Measurements from ENCODE around the gene OPRM1.

Gene OPRM1

GRCh38 chr6:154276810-154277628 is 238.0 kb downstream of the OPRM1 start:
- DNase-seq (ENCODE audit: low read depth, low spot score): no peak
- Histone ChIP-seq H3K4me3 (ENCODE audit: low read length) (no peak overlapping the region), H3K27me3 (ENCODE audit: control insufficient read depth, insufficient read depth, low read length) (no peaks in the 10 kb centered on the region), H3K27ac (ENCODE audit: low read length) (no peak overlapping the region), H3K4me1 (ENCODE audit: control insufficient read depth, insufficient read depth, low read length) (no peaks in the 10 kb centered on the region), H3K9me3 (ENCODE audit: control insufficient read depth, insufficient read depth, low read length) (no peaks in the 10 kb centered on the region), H3K36me3 (ENCODE audit: control insufficient read depth, insufficient read depth, low read length) (no peaks in the 10 kb centered on the region)
- WGBS (ENCODE audit: insufficient coverage, insufficient read length): no CpG with 5 or more reads among the region's 11 CpGs

GRCh38 chr6:154277629-154278017 is 238.6 kb downstream of the OPRM1 start:
- no peak overlapping the region for H3K4me3 ChIP-seq (ENCODE audit: low read length)

GRCh38 chr6:154280521-154280920 is 241.5 kb downstream of the OPRM1 start:
- DNase-seq (ENCODE audit: low read depth, low spot score): no peak
- Histone ChIP-seq H3K4me3 (ENCODE audit: low read length) (no peak overlapping the region), H3K27ac (ENCODE audit: low read length) (no peak overlapping the region), H3K9me3 (ENCODE audit: control insufficient read depth, insufficient read depth, low read length) (no peaks in the 10 kb centered on the region; the same call in 1 of the 2 replicates), H3K4me1 (ENCODE audit: control insufficient read depth, insufficient read depth, low read length) (no peaks in the 10 kb centered on the region), H3K27me3 (ENCODE audit: control insufficient read depth, insufficient read depth, low read length) (no peaks in the 10 kb centered on the region), H3K36me3 (ENCODE audit: control insufficient read depth, insufficient read depth, low read length) (no peaks in the 10 kb centered on the region)
- no CpG with 5 or more reads among the region's 2 CpGs for WGBS (ENCODE audit: insufficient coverage, insufficient read length)

More at GRCh38 chr6:154277629-154278017, 238.6 kb downstream of the OPRM1 start:
- no peak overlapping the region for H3K27ac ChIP-seq (ENCODE audit: low read length)
- H3K36me3 ChIP-seq (ENCODE audit: control insufficient read depth, insufficient read depth, low read length): no peaks in the 10 kb centered on the region
- no peaks in the 10 kb centered on the region for H3K27me3 ChIP-seq (ENCODE audit: control insufficient read depth, insufficient read depth, low read length)
- DNase-seq (ENCODE audit: low read depth, low spot score): no peak
- no peaks in the 10 kb centered on the region for H3K4me1 ChIP-seq (ENCODE audit: control insufficient read depth, insufficient read depth, low read length)
- no CpG with 5 or more reads among the region's 7 CpGs for WGBS (ENCODE audit: insufficient coverage, insufficient read length)
- no peaks in the 10 kb centered on the region for H3K9me3 ChIP-seq (ENCODE audit: control insufficient read depth, insufficient read depth, low read length)

- WGBS (ENCODE audit: insufficient coverage, insufficient read length): no CpG with 5 or more reads among the region's 7 CpGs
- no peaks in the 10 kb centered on the region for H3K4me1 ChIP-seq (ENCODE audit: control insufficient read depth, insufficient read depth, low read length)
- no peak overlapping the region for H3K27ac ChIP-seq (ENCODE audit: low read length)
Observed at GRCh38 chr6:154284313-154284853, 245.3 kb downstream of the OPRM1 start.

GRCh38 chr6:154285826-154286225 is 246.8 kb downstream of the OPRM1 start:
- Histone ChIP-seq H3K27ac (ENCODE audit: low read length) (no peak overlapping the region), H3K27me3 (ENCODE audit: control insufficient read depth, insufficient read depth, low read length) (no peaks in the 10 kb centered on the region), H3K4me1 (ENCODE audit: control insufficient read depth, insufficient read depth, low read length) (no peaks in the 10 kb centered on the region), H3K9me3 (ENCODE audit: control insufficient read depth, insufficient read depth, low read length) (no peaks in the 10 kb centered on the region; the same call in 1 of the 2 replicates), H3K36me3 (ENCODE audit: control insufficient read depth, insufficient read depth, low read length) (no peaks in the 10 kb centered on the region), H3K4me3 (ENCODE audit: low read length) (no peak overlapping the region)
- DNase-seq (ENCODE audit: low read depth, low spot score): no peak
- WGBS (ENCODE audit: insufficient coverage, insufficient read length): no CpG with 5 or more reads among the region's 1 CpG

More at GRCh38 chr6:154284313-154284853, 245.3 kb downstream of the OPRM1 start:
- Histone ChIP-seq H3K36me3 (ENCODE audit: control insufficient read depth, insufficient read depth, low read length) (no peaks in the 10 kb centered on the region), H3K27me3 (ENCODE audit: control insufficient read depth, insufficient read depth, low read length) (no peaks in the 10 kb centered on the region), H3K9me3 (ENCODE audit: control insufficient read depth, insufficient read depth, low read length) (no peaks in the 10 kb centered on the region; the same call in 1 of the 2 replicates), H3K4me3 (ENCODE audit: low read length) (no peak overlapping the region)
- DNase-seq (ENCODE audit: low read depth, low spot score): no peak

- Histone ChIP-seq H3K27me3 (ENCODE audit: control insufficient read depth, insufficient read depth, low read length) (no peaks in the 10 kb centered on the region), H3K9me3 (ENCODE audit: control insufficient read depth, insufficient read depth, low read length) (no peaks in the 10 kb centered on the region), H3K4me3 (ENCODE audit: low read length) (no peak overlapping the region), H3K27ac (ENCODE audit: low read length) (no peak overlapping the region), H3K4me1 (ENCODE audit: control insufficient read depth, insufficient read depth, low read length) (no peaks in the 10 kb centered on the region), H3K36me3 (ENCODE audit: control insufficient read depth, insufficient read depth, low read length) (no peaks in the 10 kb centered on the region)
- WGBS (ENCODE audit: insufficient coverage, insufficient read length): no CpG with 5 or more reads among the region's 6 CpGs
- DNase-seq (ENCODE audit: low read depth, low spot score): no peak
Observed at GRCh38 chr6:154289818-154290508, 250.9 kb downstream of the OPRM1 start.

- no CpG with 5 or more reads among the region's 3 CpGs for WGBS (ENCODE audit: insufficient coverage, insufficient read length)
- no peaks in the 10 kb centered on the region for H3K36me3 ChIP-seq (ENCODE audit: control insufficient read depth, insufficient read depth, low read length)
- no peaks in the 10 kb centered on the region for H3K27me3 ChIP-seq (ENCODE audit: control insufficient read depth, insufficient read depth, low read length)
- no peaks in the 10 kb centered on the region for H3K9me3 ChIP-seq (ENCODE audit: control insufficient read depth, insufficient read depth, low read length)
- H3K27ac ChIP-seq (ENCODE audit: low read length): no peak overlapping the region
- DNase-seq (ENCODE audit: low read depth, low spot score): no peak
- H3K4me3 ChIP-seq (ENCODE audit: low read length): no peak overlapping the region
- H3K4me1 ChIP-seq (ENCODE audit: control insufficient read depth, insufficient read depth, low read length): no peaks in the 10 kb centered on the region
Observed at GRCh38 chr6:154292066-154292465, 253.0 kb downstream of the OPRM1 start.

GRCh38 chr6:154292855-154293519 is 253.9 kb downstream of the OPRM1 start:
- no peak overlapping the region for H3K4me3 ChIP-seq (ENCODE audit: low read length)
- no peaks in the 10 kb centered on the region for H3K36me3 ChIP-seq (ENCODE audit: control insufficient read depth, insufficient read depth, low read length)
- no peaks in the 10 kb centered on the region for H3K27me3 ChIP-seq (ENCODE audit: control insufficient read depth, insufficient read depth, low read length)
- H3K9me3 ChIP-seq (ENCODE audit: control insufficient read depth, insufficient read depth, low read length): no peaks in the 10 kb centered on the region
- no peak overlapping the region for H3K27ac ChIP-seq (ENCODE audit: low read length)
- WGBS (ENCODE audit: insufficient coverage, insufficient read length): no CpG with 5 or more reads among the region's 4 CpGs
- no peak for DNase-seq (ENCODE audit: low read depth, low spot score)
- no peaks in the 10 kb centered on the region for H3K4me1 ChIP-seq (ENCODE audit: control insufficient read depth, insufficient read depth, low read length)

- no peak for DNase-seq (ENCODE audit: low read depth, low spot score)
- no peaks in the 10 kb centered on the region for H3K4me1 ChIP-seq (ENCODE audit: control insufficient read depth, insufficient read depth, low read length)
- WGBS (ENCODE audit: insufficient coverage, insufficient read length): no CpG with 5 or more reads among the region's 4 CpGs
Observed at GRCh38 chr6:154295733-154296132, 256.7 kb downstream of the OPRM1 start.

More at GRCh38 chr6:154295733-154296132, 256.7 kb downstream of the OPRM1 start:
- H3K27me3 ChIP-seq (ENCODE audit: control insufficient read depth, insufficient read depth, low read length): no peaks in the 10 kb centered on the region
- no peak overlapping the region for H3K27ac ChIP-seq (ENCODE audit: low read length)
- no peaks in the 10 kb centered on the region for H3K36me3 ChIP-seq (ENCODE audit: control insufficient read depth, insufficient read depth, low read length)
- no peak overlapping the region for H3K4me3 ChIP-seq (ENCODE audit: low read length)
- H3K9me3 ChIP-seq (ENCODE audit: control insufficient read depth, insufficient read depth, low read length): no peaks in the 10 kb centered on the region
